ENCODE measurements around the gene HOXB6.

GRCh38 chr17:48563385-48563838 lies 41.4 kb downstream of the HOXB6 start:
- TF ChIP-seq POLR2A (IDR thresholded peaks at IDR 0.05; ENCODE audit: borderline replicate concordance, extremely low read depth, insufficient read depth, insufficient read length): no peak
- TF ChIP-seq, protein P1, sequence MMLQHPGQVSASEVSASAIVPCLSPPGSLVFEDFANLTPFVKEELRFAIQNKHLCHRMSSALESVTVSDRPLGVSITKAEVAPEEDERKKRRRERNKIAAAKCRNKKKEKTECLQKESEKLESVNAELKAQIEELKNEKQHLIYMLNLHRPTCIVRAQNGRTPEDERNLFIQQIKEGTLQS (IDR thresholded peaks at IDR 0.05): no peak
- TF ChIP-seq, protein P2, sequence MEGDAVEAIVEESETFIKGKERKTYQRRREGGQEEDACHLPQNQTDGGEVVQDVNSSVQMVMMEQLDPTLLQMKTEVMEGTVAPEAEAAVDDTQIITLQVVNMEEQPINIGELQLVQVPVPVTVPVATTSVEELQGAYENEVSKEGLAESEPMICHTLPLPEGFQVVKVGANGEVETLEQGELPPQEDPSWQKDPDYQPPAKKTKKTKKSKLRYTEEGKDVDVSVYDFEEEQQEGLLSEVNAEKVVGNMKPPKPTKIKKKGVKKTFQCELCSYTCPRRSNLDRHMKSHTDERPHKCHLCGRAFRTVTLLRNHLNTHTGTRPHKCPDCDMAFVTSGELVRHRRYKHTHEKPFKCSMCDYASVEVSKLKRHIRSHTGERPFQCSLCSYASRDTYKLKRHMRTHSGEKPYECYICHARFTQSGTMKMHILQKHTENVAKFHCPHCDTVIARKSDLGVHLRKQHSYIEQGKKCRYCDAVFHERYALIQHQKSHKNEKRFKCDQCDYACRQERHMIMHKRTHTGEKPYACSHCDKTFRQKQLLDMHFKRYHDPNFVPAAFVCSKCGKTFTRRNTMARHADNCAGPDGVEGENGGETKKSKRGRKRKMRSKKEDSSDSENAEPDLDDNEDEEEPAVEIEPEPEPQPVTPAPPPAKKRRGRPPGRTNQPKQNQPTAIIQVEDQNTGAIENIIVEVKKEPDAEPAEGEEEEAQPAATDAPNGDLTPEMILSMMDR (IDR thresholded peaks at IDR 0.05 in 2 of 3, conservative IDR thresholded peaks at IDR 0.05 in 1 of 3; ENCODE audit: borderline replicate concordance in 1 of 3, insufficient read depth in 1 of 3, low read depth in 2 of 3, low read length in 2 of 3): no peak
- no peak for TF ChIP-seq EZH2 (IDR thresholded peaks at IDR 0.05)
- TF ChIP-seq, protein P3, sequence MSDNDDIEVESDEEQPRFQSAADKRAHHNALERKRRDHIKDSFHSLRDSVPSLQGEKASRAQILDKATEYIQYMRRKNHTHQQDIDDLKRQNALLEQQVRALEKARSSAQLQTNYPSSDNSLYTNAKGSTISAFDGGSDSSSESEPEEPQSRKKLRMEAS (IDR thresholded peaks at IDR 0.05): no peak
- TF ChIP-seq SIN3A (IDR thresholded peaks at IDR 0.05; ENCODE audit: low read depth): no peak
- TF ChIP-seq, protein P4, sequence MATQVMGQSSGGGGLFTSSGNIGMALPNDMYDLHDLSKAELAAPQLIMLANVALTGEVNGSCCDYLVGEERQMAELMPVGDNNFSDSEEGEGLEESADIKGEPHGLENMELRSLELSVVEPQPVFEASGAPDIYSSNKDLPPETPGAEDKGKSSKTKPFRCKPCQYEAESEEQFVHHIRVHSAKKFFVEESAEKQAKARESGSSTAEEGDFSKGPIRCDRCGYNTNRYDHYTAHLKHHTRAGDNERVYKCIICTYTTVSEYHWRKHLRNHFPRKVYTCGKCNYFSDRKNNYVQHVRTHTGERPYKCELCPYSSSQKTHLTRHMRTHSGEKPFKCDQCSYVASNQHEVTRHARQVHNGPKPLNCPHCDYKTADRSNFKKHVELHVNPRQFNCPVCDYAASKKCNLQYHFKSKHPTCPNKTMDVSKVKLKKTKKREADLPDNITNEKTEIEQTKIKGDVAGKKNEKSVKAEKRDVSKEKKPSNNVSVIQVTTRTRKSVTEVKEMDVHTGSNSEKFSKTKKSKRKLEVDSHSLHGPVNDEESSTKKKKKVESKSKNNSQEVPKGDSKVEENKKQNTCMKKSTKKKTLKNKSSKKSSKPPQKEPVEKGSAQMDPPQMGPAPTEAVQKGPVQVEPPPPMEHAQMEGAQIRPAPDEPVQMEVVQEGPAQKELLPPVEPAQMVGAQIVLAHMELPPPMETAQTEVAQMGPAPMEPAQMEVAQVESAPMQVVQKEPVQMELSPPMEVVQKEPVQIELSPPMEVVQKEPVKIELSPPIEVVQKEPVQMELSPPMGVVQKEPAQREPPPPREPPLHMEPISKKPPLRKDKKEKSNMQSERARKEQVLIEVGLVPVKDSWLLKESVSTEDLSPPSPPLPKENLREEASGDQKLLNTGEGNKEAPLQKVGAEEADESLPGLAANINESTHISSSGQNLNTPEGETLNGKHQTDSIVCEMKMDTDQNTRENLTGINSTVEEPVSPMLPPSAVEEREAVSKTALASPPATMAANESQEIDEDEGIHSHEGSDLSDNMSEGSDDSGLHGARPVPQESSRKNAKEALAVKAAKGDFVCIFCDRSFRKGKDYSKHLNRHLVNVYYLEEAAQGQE (IDR thresholded peaks at IDR 0.05; ENCODE audit: low read depth): no peak
- no peak for TF ChIP-seq EGR1 (IDR thresholded peaks at IDR 0.05; ENCODE audit: low read depth)
- TF ChIP-seq TCF7L2 (IDR thresholded peaks at IDR 0.05; ENCODE audit: borderline replicate concordance, extremely low read depth, insufficient read depth, insufficient read length): no peak
- TF ChIP-seq POLR2AphosphoS5 (IDR thresholded peaks at IDR 0.05; ENCODE audit: low read depth, low read length): no peak
- TF ChIP-seq SRF (IDR thresholded peaks at IDR 0.05; ENCODE audit: low read depth): no peak
- TF ChIP-seq EZH2phosphoT487 (IDR thresholded peaks at IDR 0.05; ENCODE audit: borderline replicate concordance): no peak
- no peak for TF ChIP-seq CBX3 (IDR thresholded peaks at IDR 0.05; ENCODE audit: low read depth)
- no peak for TF ChIP-seq CEBPB (IDR thresholded peaks at IDR 0.05; ENCODE audit: low read depth)
